HG02973 (cell line): Measurements from ENCODE around the gene ANKRD18B.
"Not testable (repeated sequence)": the region's sequence is repeated elsewhere in the genome, so short reads cannot be mapped to it uniquely, and the experiment has no call there.

ENCODE experiments used
- ATAC-seq: cut with Tn5 transposase; IDR thresholded peaks from one replicate; pipeline ENCODE4 v1.9.1; 2021; ENCODE audit warnings: moderate library complexity; ENCODE audit not compliant: unreplicated experiment

Gene ANKRD18B

DNA sequence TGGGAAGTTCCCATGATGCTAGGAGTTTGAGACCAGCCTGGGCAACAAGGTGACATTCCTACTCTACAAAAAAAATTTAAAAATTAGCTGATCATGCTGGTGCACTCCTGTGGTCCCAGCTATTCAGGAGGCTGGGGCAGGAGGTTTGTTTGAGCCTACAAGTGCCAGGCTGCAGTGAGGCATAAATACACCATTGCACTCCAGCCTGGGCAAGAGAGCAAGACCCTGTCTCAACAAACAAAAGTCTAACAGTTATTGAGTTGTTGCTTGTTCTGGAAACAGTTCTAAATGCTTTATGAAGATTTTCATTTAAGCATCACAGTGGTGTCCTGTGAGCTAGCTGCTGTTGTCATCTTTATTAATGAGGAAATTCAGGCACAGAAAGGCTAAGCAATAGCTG is 4.0 kb downstream of the ANKRD18B start:
- ATAC-seq, result not testable (repeated sequence)

DNA sequence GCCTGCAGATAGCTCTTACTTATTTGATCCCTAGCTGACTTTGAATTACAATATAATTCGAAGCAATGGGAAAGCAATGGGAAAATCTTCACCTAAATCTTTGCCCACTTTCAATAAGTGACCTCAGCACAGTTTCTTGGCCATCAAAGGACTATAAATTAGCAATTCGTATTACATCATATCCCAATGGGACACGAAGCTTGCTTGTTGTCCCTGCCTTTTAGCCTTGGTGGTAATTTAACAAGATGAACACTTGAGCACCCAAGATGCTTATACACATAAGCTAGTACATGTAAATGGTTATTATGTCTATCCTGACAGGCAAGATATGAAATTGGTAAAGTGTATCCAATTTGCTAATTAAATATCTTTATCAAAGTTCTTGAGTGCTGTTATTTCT is 9.9 kb downstream of the ANKRD18B start:
- ATAC-seq, result not testable (repeated sequence)

DNA sequence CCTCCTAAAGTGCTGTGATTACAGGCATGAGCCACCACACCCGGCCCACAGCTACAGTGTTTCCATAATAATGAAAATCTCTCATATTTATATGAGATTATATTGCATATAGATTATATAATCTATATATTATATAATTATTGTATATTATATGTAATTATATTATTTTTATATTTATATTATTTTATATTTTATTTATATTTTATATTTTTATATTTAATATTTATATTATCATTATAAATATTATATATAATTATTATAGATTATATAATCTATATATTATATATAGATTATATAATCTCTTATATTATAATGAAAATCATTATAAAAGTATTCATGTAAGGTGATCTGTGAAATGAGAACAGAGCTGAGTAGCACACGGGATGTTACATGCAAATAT is 11.5 kb downstream of the ANKRD18B start:
- ATAC-seq, result no peak

DNA sequence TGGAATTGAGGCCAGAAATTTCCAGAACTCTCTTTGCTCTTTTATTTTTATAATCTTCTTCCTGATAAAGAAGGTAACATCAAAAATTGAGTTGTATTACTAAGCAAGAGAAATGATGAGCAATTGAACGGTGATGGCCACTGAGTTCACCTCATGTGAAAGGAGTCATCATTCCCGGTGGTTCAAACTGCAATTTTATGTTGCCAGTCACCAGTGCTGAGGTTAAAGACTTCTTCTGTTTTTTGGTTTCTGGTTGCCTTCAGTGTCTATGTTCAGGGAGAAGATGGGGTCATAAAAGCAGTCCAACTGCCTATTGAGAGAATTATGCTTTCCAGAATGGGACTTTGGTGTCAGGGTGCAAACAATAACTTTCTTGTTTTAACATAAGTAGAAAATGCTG is 19.4 kb downstream of the ANKRD18B start:
- not testable (repeated sequence) for ATAC-seq

DNA sequence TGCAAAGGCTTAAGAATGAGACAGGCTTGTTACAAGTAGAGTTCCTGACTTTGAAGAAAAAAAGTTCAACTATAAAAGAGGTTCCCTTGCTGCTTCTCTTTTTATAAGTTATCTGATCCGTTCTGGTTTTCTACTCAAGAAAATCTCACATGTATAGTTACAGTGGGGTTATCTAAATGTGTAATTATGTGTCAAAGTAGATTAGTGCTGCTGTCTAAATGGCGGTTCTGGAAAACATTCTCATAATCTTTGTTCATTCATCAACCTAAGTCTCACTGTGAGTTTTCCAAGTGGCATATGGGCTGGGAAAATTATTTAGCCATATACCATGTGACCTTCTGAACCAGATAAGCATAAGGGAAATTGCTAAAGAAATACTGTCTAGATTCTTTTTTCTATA is 21.7 kb downstream of the ANKRD18B start:
- not testable (repeated sequence) for ATAC-seq

DNA sequence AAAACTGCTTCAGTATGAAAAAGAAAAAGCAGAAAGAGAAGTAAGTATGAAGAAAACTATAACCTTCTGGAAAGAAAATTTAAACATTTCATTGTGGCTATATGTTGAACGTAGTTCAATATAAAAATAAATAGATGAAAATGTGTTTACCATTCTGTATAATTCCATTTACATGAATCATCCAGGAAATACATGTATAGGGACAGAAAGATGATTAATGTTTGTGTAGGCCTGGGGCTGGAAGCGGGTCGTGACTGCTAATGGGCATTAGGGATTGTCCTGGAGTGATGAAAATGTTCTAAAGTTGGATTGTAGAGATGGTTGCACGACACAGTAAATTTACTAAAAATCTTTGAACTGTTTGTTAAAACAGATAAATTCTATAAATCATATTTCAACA is 24.8 kb downstream of the ANKRD18B start:
- ATAC-seq, result not testable (repeated sequence)

DNA sequence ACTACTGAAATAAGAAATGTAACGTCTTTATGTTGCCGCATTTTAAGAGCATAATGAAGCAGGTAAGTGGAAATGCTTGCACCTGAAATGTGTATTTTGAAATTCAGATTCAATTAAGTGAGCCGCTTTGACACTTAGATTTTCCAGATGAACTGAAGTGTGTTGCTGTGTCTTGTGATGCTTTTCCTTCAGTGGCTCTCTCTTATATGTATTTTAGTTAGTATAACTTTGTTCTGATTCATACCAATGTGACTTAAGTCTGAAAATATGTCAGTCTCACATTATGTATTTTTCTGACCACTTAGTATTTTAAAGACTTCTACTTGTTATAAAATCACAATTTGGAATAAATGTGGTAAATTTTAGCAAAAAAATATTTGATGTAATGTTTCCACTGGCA is 25.4 kb downstream of the ANKRD18B start:
- not testable (repeated sequence) for ATAC-seq

DNA sequence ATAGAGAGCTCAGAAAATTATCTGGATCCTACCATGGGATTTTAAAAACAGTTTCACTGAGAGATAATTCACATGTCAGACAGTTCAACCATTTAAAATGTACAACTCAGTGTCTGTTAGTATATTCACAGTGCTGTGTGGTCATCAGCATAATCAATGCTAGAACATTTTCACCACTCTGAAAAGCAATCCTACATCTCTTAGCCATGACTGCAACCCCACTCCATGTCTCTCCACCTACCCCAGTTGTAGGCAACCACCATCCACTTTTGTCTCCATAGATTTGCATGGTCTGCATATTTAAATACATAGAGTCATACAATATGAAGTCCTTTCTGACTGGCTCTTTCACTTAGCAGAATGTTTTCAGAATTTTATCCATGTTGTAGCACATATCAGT is 27.1 kb downstream of the ANKRD18B start:
- not testable (repeated sequence) for ATAC-seq

DNA sequence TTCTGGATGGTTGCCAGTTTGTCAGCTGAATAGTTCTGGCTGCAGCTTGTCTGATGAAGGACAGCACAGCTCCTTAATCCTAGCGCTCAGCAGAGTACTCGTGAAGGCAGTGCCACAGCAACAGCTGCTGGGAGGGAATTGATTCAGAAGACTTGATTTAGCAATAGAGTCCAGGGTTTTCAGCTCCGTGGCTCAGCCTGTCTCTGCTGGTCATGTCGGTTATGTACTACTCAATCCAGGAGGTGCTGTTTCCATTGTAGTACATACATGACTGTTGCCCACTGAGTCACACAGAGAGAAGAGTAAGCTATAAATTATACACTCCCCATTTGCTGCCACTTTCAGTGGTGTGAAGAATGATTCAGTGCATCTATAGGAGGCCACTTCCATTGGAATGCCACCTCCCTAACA is 28.3 kb downstream of the ANKRD18B start:
- ATAC-seq, result not testable (repeated sequence)

DNA sequence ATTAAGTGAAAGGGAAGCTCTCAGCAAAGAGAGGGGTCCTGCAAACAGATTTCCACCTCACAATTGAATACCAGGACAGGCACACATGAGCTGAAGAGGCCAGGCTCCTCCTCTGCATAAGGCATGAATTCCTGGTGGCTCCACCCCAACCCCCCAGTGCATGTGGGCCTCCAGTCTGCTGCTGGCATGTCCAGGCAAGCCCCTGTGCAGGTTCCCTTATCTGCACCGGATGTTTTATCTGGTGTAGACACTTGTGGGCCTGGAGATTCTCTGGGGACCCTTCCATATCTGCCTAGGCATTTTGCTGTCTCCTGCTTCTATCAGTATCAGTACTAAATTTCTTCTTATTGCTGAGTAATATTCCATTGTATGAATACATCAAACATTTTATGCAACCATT is 36.2 kb downstream of the ANKRD18B start:
- not testable (repeated sequence) for ATAC-seq

DNA sequence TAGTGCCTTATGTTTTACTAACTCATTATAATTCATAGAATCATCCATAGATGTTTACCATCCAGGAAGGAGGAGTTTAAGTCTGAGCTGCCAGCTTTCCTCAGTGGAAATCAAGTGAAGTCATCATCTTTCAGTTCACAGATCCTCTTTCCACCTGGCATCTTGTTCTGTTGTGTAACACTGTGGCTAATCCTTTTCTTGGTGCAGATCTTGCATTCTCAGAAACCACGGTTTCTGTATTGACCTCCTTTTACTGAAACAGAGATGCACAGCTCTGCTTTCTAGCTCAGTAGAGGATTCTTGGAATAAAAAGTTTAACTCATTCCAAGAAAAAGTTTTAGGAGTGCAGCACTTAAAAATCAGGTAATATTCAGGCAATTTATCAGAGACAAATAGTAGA is 38.1 kb downstream of the ANKRD18B start:
- ATAC-seq, result not testable (repeated sequence)

DNA sequence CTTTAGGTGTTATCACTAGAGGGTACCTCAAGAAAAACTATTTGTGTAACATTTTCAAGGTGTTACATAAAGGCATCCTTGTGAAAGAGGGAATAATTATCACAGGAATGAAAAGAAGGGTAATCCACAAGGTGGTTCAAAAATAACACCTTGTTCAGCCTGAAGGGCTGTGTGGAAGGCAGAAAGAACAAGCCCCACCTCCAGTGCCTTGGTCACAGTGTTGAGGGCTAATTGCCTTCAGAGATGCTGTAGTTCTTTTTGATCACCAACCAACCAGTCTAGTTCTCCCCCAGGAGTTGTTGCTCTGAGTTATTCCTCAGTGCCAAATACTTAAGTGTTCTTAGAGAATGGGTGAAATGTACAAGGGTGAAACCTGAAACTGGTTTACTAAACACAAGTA is 43.7 kb downstream of the ANKRD18B start:
- ATAC-seq, result not testable (repeated sequence)

DNA sequence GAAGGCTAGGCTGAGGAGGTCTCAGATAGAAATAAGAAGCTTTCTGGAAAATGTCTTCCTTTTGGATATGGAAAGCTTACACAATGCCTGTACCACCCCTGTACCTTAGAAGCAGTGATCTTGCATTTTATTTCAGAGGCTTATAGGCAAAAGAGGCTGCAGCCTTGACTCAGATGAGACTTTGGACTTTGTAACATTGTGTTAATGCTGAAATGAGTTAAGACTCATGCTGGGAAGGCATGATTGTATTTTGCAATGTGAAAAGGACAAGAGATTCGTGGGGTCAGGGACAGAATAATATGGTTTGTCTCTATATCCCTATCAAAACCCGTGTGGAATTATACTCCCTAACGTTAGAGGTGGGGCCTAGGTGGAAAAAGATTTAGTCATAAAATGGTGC is 53.7 kb downstream of the ANKRD18B start:
- not testable (repeated sequence) for ATAC-seq

DNA sequence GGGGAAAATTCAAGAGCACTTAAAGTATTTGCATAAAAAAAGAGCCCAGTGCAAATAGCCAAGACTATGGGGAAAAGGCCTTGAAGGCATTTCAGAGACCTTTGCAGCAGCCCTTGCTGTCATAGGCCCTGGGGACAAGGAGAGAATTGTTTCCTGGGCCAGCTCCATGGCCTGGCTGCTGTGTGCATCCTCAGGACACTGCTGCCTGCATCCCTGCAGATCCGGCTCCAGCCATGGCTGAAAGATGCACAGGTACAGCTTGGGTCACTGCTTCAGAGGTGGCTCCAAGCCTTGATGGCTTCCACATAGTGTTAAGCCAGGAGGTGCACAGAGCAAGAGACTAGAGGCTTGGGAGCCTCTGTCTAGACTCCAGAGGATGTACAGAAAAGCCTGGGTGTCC is 55.9 kb downstream of the ANKRD18B start:
- not testable (repeated sequence) for ATAC-seq

DNA sequence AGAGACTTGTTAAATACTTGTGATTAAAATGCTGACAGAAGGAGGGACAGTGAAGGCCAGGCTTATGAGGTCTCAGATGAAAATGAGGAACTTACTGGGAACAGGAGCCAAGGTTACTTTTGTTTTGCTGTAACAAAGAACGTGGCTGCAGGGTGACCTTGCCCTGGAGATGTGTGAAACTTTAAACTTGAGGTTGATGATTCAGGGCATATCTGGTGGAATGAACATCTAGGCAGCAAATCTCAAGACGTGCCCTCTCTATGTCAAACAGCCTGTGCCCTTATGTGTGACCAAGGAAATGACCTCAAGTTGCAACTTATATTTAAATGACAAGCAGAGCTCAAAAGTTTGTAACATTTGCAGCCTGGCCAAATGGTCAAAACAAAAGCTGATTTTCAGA is 58.6 kb downstream of the ANKRD18B start:
- ATAC-seq, result not testable (repeated sequence)

DNA sequence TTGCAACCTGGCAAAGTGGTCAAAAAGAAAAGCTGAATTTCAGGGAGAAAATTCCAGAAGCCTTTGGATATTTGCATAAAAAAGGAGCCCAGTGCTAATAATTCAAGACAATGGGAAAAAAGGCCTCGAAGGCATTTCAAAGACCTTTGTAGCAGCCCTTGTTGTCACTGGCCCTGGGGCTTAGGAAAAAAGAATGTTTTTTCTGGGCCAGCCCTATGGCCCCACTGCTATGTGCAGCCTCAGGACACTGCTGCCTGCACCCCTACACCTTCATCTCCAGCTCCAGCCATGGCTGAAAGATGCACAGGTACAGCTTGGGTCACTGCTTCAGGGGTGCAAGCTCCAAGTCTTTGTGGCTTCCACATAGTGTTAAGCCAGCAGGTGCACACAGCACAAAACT is 62.1 kb downstream of the ANKRD18B start:
- not testable (repeated sequence) for ATAC-seq

DNA sequence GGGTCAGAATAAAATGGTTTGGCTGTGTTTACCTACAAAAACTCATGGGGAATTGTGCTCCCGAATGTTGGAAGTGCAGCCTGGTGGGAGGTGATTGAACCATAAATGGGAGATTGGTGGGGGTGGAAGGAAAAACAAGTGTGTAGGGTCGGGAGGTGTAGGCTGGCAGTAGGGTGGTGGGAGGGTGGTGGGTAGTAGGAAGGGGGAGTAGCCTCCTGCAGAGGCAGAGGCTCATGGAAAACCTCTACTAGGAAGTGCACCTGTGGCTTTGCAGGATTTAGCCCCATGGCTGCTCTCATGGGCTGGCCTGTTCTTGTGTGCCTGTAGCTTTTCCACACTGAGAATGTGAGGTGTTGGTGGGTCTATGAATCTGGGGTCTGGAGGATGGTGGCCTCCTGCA is 63.7 kb downstream of the ANKRD18B start:
- not testable (repeated sequence) for ATAC-seq

DNA sequence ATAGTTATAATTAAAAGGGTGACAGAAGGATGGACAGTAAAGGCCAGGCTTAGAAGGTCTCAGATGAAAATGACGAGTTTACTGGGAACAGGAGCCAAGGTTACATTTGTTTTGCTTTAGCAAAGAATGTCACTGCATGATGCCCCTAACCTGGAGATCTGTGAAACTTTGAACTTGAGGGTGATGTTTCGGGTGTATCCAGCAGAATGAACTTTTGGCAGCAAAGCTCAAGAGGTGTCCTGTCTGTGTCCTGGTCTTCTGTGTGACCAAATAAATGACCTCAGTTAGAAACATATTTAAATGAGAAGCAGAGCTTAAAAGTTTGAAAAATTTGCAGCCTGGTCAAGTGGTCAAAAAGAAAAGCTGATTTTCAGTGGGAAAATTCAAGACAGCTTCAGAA is 64.8 kb downstream of the ANKRD18B start:
- ATAC-seq, result not testable (repeated sequence)

DNA sequence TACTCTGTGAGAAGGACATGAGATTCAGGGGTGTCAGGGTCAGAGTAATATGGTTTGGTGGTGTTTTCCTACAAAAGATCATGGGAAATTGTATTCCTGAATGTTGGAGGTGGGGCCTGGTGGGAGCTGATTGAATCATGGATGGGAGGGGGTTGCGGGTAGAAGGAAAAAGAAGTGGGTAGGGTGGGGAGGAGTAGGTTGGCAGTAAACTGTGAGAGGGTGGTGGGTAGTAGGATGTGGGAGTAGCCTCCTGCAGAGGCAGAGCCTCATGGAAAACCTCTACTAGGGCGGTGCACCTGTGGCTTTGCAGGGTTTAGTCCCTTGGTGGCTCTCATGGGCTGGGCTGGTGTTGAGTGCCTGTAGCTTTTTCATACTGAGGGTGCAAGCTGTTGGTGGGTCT is 66.8 kb downstream of the ANKRD18B start:
- ATAC-seq, result not testable (repeated sequence)

DNA sequence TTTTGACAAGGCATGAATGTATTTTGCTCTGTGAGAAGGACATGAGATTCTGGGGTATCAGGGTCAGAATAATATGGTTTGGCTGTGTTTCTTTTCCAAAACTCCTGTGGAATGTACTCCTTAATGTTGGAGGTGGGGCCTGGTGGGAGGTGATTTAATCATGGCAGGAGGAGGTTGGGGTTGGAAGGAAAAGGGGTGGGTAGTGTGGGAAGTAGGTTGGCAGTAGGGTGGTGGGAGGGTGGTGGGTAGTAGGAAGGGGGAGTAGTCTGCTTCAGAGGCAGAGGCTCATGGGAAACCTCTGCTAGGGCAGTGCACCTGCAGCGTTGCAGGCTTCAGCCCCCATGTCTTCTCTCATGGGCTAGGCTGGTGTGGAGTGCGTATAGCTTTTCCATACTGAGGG is 72.9 kb downstream of the ANKRD18B start:
- ATAC-seq, result not testable (repeated sequence)

DNA sequence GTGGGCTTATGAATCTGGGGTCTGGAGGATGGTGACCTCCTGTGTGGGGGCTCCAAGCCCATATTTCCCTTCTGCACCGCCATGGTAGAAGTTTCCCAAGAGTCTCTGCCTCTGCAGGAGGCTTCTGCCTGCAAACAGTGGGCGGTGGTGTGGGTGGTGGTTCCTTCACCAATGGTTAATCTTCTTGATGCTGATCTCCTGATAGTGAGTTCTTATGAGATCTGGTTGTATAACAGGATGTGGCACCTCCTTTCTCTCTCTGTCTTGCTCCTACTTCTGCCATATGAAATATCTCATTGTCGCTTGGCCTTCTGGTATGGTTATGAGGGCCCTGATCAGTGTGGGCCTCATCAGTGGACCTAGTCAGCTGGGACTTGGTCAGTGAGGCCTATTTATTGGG is 73.3 kb downstream of the ANKRD18B start:
- ATAC-seq, result not testable (repeated sequence)

DNA sequence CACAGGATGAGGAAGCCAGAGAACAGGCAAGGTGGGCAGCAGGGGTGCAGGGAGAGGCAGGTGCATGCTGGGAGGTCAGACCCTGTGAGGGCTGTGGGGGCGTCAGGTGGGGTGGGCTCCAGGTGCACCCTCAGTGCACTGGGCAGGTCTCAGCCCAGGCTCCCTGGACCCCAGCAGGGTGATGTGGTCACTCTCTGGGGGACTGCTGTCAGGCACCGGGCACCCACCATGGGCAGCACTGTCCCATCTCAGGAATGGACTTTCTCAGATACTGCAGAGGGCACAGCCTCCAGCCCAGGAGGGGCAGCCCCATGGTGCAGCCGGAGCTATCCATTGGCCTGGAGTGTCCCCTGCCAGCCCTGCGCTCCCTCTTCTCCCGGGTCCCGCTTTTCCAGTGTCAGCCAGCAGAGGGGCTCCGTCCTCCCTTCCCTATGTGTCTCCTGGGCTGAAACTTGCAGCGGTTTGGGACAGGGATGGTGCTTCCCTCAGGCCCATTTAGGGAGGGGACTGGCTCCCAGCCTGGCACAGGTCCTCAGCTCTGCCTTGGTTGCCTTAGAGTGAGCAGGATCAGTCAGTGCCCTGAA is 74.8 kb downstream of the ANKRD18B start:
- not testable (repeated sequence) for ATAC-seq

DNA sequence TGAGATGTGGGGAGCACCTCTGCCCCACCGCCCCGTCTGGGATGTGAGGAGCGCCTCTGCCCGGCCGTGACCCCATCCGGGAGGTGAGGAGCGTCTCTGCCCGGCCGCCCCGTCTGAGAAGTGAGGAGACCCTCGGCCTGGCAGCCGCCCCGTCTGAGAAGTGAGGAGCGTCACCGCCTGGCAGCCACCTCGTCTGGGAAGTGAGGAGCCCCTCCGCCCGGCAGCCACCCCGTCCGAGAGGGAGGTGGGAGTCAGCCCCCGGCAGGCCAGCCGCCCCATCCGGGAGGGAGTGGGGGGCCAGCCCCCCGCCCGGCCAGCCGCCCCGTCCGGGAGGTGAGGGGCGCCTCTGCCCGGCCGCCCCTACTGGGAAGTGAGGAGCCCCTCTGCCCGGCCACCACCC is 76.9 kb downstream of the ANKRD18B start:
- ATAC-seq, result not testable (repeated sequence)
